DMS53 (cell line): ENCODE results near the gene STXBP4.

Experiments
- DNase-seq: peaks from one replicate; lab custom pipeline; 2025; lab: John Stamatoyannopoulos, UW

Gene STXBP4

DNA sequence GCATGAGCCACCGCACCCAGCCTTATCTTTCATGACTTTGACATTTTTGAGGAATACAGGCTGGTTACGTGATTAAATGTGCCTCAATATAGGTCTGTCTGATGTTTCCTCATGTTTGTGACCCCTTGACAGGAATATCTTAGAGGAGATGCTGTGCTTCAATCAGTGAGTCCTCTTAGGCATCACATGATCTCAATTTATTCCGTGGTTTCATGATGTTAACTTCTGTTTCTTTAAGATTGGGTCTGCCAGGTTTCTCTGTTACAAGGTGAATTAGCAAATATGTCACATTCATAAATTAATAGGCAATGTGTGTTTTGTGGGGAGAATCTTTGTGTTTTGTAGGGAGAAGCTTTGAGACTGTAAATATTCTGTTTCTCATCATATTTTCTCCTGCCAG, 3.3 kb downstream of the STXBP4 start:
- DNase-seq: no peak

- DNase-seq: no peak
Measured at GRCh38 chr17:54972406-54973138, 4.0 kb downstream of the STXBP4 start.

GRCh38 chr17:54974759-54975158, 6.2 kb downstream of the STXBP4 start:
- DNase-seq: peak; percentile 10

DNA sequence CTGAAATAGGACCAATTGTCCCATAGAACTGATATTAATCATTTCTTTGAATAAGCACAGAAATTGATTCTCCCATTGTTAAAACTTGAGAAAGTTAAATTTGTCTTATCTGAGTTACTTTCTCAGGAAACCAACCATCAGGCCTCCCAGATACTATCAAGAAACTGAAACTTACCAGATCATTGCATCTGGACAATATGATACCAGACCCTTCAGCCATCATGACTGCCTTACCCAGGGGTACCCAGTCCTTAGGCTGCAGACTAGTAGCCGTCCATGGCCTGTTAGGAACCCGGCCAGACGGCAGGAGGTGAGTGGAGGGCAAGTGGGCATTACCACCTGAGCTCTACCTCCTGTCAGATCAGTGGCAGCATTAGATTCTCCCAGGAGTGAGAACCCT, 7.8 kb downstream of the STXBP4 start:
- DNase-seq: no peak

DNA sequence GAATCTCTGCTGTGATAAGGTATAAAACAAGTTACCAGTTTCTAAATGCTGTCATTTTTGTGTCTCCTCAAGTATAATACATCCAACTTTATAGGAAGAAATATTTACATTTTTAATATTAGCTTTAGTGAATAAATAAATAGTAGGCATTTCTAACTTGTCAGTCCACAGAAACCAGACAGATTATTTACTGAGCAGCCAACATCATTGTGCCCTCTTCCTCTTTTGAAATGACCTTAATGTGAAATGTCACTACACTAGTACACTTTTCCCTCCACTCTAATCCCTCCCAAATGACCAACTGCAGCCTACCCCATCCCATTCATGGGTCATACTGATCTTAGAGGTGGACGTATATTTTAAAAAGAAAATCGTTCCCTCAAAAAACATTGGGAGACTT, 9.2 kb downstream of the STXBP4 start:
- no peak for DNase-seq

DNA sequence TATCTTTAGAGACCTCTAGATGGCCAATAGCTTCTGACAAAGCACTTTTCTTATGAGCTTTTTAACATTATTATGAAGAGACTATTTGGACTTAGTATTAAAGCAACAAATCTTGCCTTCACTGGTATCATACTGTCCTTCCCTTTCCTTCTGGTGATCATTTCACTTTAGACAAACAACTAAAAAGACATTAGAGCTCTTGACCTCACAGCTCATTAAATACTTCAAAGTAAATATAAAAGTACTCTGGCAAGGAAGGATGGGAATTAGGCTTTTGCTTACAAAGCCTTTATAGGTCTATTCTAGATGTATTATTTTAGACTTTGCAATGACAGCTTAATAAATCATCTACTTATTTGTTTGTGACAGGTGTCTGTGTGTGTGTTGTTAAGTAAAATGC, 11.1 kb downstream of the STXBP4 start:
- no peak for DNase-seq

GRCh38 chr17:54980375-54980774, 11.8 kb downstream of the STXBP4 start:
- DNase-seq: peak; percentile 6

DNA sequence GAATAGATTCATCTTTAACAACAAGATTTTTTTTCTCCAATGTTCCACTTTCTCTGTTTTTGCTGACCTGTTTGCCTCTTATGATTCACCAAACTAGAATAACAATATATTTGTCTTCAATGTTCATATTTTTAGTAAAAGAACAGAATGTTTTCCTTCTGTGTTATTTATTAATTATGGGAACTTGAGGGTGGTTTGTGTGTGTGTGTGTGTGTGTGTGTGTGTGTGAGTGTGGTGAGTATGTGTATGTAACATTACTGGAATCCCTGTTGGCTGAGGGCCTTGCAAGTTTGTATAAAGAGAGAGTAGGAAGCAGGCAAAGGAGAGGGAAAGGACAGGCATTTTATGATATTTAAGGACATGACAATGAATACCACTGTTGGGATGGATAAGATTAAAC, 13.8 kb downstream of the STXBP4 start:
- DNase-seq: no peak

DNA sequence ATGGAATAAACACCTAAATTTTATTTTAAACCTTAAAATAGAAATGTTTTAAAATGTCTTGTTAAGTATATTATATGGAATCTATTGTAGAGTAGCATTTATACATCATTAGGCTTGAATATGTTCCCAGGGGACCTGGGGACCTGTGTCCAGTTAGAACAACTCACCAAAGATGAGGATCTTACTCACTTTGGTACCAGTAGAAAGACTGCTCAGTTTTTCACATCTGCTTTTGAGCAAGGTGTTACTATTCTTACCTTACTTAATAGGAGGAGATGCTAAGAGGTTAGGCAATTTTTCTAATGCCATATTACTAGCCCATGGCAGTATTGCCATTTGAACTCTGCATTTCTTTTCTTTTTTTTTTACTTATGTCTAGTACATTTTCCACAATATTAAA, 14.7 kb downstream of the STXBP4 start:
- DNase-seq: no peak

DNA sequence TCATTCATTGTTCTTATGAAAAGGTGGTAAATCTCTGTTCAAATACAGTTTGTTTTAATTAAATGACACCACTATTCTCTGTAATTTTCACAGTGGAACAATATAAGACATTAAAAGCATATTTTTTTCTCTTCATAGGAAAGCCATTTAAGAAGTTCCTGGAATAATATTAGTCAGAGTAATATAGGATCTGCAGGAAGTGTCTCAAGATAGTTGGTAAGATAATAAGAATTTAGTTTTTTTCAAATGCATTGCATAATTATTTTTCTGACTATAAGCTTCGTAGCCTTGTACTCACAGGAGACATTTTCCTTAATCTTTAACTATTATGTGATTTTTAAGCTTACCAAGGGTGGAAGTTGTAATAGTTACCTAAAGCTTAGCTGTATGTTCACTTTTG, 16.9 kb downstream of the STXBP4 start:
- DNase-seq: no peak

- no peak for DNase-seq
Measured at GRCh38 chr17:54990118-54990517, 21.6 kb downstream of the STXBP4 start.

DNA sequence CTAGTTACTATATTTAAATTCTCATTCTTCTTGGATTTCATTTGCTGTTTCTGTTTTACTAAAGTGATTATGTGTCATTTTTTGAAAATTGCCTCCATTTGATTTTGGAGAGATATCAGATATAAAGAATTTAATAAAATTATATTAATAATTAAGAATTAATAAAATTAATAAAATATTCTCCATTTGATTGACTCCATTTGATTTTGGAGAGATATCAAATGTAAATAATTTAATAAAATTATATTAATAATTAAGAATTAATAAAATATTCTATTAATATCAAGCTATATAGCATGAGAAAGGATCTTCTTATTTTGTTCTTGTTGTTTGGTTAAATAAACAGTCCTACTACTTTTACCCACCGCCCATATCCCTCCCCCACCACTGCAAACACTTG, 23.0 kb downstream of the STXBP4 start:
- DNase-seq: no peak

DNA sequence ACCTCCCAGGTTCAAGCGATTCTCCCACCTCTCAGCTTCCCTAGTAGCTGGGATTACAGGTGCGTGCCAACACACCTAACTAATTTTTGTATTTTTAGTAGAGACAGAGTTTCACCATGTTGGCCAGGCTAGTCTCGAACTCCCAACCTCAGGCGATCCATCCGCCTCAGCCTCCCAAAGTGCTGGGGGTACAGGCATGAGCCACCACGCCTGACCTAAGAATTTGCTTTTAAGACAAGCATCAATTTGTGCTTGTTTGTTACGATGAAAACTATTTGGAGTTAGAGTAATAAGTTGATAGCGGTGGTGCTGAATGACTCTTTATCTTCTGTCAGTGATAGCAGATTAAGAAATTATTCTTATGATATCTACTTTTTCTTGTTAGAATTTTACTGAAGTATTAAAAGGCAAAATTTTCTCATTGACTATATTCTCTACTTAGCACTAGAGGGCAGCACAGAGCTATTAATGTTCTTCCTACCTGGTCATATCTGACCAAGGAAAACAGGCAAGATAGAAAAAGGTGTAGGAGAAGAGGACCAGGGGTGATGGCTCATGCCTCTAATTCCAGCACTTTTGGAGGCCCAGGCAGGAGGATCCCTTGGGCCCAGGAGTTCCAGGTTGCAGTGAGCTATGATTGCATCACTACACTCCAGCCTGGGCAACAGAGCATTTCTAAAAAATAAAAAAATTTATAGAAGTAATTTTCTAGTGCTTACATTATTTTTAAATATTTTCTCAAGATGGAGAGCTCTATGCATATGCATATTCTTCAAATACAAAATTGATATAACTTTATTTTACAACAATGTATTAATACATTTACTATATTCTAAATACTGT, 24.5 kb downstream of the STXBP4 start:
- DNase-seq: peak; percentile 78

DNA sequence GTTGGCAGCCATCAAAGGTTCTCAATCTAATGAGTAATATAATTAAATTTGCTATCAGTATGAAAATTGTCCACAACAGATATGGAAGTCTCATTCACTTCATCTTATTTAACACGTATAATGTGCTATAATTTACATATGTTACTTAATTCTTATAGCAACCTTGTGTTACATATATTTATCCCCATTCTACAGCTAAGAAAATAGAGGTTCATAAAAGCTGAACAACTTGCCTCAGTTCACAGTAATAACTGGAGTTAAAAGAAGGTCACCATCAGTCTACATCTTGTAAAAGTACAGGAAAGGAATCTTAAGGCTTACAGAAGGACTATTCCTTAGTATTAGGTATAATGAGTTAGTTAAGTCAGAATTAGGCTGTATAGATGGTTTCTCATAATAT, 27.9 kb downstream of the STXBP4 start:
- DNase-seq: no peak

GRCh38 chr17:55002458-55002857, 33.9 kb downstream of the STXBP4 start:
- DNase-seq: no peak

GRCh38 chr17:55004484-55004883, 35.9 kb downstream of the STXBP4 start:
- no peak for DNase-seq

DNA sequence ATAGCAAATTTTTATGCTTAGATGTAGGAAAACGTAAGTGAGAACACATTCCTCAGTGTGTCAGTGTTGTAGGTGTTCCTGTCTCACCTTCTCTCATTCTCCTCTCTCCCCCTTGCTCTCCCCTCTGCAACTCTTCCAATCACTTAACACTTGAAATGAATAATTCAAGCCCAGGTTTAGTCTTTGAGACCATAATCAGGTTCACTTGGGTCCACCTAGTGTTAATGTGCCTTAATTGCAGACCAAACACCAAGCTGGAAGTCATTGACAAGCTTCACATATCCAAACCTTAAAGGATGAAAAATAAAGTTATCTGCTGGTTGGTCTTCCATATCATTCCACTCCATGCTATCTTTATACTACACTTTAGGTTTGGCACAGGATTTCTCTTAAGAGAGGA, 37.0 kb downstream of the STXBP4 start:
- DNase-seq: peak; percentile 30

DNA sequence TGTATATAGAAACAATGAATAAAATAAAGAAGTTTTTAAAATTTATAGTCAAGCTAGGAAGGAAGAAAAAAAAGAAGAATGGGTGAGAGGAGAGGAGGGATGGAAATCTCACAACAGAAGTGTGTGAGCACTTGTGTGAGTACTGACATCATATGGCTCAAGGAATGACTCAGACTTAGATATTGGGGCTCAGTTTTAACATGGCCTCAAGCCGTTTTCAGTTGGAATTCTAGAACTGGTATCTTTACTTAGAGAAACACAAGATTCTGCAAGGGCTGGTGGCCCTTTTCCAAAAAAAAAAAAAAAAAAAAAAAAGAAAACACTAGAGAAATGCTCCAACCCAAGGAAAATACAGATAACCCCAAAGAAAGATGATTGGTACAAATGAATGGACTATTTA, 55.1 kb downstream of the STXBP4 start:
- DNase-seq: no peak

DNA sequence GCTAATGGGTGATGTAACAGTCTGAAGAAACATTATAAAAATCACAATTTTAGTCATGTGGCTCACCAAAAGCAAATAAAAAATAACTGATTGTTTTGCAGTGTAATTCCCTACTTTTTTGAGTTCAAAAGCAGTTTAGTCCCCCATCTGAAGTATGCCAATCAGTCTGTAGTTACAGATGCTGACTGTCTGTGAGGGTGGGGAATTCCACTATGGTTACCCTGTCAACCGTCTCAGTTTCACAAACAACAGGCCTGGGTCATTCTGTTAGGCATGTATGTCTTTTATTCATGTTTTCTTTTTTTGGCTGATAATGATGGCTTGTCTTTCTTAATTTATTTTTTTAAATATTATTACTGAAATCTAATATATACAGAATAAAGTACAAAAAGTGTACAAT, 69.3 kb downstream of the STXBP4 start:
- DNase-seq: no peak

GRCh38 chr17:55038291-55038690, 69.7 kb downstream of the STXBP4 start:
- DNase-seq: no peak

DNA sequence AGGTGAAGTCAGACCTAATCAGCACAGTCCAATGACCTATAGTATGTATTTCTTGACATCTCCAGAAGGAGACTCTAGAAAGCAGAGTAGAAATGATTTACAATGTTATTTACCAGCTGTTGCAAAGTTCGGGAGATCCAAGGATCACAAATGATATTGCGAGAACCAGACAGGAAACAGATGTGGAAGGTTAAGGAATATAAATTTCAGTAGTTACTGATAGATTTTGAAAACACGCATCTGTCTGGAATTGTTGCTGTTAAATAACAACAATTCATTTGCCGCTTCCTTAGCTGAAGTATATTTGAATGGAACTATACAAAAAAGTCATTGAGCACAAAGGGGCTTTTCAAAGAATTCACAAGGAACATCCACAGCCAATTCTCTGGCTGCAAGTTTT, 72.0 kb downstream of the STXBP4 start:
- DNase-seq: no peak

- DNase-seq: peak; percentile 30
Measured at GRCh38 chr17:55053855-55054254, 85.3 kb downstream of the STXBP4 start.

GRCh38 chr17:55054429-55054828, 85.9 kb downstream of the STXBP4 start:
- no peak for DNase-seq

- DNase-seq: peak; percentile 59
Measured at GRCh38 chr17:55056526-55056925, 88.0 kb downstream of the STXBP4 start.
